LHCN-M2 (cell line): ENCODE measurements around the gene PLIN3. TPM values are rescaled to one million over a fixed set of nuclear protein-coding genes. Genes with fewer than 3 reads are reported as not detected.
"Not testable (repeated sequence)": the region's sequence is repeated elsewhere in the genome, so short reads cannot be mapped to it uniquely, and the experiment has no call there.

Experiments
- DNase-seq: peaks from one replicate; pipeline ENCODE4 v3.0.0-alpha.2; 2012; ENCODE audit warnings: low read depth
- total RNA-seq: library from RNA; depleted of rRNA; stranded (reverse); fragments of >200 nt; gene quantifications from 2 replicates; pipeline ENCODE4 v1.2.3, GENCODE V29; 2014

PLIN3 gene
- total RNA-seq, 1 experiment from 2014 or later, result 379 TPM

DNA sequence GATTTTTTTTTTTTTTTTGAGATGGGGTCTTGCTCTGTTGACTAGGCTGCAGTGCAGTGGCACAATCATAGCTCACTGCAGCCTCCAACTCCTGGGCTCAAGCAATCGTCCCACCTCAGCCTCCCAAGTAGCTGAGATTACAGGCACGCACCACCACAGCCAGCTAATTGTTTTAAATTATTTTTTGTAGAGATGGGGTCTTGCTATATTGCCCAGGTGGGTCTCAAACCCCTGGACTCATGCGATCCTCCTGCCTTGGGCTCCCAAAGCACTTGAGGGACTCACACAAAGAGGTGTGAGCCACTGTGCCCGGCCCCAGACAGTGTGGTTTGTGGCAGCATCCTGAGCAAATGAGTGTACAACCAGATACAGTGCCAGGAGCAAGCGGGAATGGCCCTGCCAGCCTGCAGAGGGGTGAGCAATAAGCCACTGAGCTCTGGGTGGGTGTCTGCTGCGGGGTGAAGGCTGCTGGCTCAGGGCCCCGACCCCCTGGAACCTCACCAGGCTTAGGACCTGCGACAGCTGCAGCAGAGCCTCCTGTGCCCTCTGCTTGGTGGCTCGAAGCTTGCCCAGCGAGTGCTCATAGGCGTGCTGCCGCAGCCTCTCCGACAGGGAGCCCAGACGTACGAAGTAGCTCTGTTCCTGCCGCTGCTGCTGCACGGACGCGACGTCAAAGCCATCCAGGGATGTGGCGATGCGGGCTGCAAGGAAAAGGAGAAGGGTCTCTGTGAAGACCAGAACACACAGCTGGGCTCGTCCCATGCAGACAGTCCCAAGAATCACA lies 20.1 kb downstream of the PLIN3 start:
- peak; percentile 60 for DNase-seq

DNA sequence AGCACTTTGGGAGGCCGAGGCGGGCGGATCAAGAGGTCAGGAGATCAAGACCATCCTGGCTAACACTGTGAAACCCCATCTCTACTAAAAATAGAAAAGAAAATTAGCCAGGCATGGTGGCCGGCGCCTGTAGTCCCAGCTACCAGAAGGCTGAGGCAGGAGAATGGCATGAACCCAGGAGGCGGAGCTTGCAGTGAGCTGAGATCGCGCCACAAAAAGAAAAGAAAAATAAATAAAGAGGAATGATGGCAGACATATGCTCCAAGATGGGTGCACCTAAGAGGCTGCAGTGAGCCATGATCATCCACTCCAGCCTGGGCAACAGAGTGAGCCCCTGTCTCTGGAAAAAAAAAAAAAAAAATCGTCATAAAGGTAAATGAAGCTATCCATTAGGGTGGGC lies 21.5 kb downstream of the PLIN3 start:
- peak; percentile 69 for DNase-seq

DNA sequence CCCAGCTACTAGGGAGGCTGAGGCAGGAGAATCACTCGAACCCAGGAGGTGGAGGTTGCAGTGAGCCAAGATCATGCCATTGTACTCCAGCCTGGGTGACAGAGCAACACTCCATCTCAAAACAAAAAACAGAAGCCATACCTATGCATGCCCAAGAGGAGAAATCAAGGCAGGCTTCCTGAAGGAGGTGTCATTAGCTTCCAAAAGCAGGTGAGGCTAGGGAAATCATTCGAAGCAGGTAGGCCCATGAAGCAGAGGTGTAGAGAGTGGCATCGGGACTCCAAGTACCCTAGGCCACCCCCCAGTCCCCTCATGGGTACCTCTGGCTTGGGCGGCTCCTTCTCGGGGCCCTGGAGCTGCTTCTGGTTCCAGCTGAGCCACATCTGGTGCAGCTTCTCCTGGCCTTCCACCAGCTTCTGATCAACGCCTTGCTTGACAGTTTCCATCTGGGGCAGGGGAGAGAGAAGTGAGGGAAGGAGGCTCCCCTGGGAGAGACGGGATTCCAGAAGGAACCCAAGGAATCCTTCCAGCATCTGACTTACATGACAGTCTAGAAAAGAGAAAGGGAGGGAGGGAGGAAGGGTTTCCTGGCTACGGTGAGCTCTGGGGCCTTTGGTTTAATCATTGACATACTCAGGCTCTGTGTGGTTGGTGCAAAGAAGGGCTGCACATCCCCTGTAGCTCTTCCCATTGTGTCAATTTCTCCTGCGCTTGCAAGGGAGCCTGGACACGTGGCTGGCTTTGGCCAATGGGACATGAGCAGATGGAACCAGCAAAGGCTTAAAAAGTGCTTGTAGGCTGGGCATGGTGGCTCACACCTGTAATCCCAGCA lies 22.9 kb downstream of the PLIN3 start:
- no peak for DNase-seq

DNA sequence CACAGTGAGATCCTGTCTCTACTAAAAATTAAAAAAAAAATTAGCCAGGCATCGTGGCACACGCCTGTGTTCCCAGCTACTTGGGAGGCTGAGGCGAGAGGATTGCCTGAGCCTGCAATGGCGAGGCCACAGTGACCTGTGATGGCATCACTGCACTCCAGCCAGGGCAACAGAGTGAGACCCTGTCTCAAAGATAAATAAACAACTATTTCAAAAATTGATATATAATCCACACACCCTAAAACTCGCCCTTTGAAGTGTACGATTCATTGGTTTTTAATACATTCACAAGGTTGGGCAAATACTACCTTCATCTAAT lies 23.9 kb downstream of the PLIN3 start:
- DNase-seq, result no peak

DNA sequence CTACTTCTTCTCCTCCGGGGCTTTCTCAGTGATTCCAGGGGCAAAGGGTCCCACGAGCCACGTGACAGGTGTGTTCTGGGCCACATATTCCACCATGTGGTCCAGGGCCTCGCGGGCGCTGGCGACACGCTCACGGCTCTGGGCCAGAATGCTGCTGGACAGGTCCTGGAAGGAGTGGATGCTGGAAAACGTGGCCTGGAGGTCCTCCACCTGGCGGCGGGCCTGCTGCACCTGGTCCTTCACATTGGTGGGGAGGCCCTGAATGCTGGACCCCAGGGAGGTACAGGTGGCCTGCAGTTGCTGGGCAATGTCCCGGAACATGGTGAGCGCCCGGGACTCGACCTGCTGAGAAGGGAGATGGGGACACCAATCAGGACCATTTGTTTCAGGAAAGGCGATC lies 28.3 kb downstream of the PLIN3 start:
- DNase-seq, result no peak

DNA sequence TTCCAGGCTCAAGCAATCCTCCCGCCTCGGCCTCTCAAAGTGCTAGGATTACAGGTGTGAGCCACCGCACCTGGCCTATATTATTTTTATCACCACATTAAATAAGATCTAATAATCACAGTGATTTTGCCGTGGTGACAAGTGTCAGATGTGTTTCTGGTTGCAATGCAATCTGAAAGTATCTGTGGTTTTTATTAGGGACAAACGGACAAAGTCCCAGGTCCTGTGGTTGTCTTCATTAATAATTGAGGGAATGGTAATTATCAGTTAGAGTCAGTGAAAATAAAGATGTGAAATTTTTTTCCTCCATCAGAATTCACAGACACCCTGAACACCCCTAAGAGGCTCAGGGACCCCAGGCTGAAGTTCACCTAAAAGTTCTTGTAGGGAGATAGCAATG lies 34.7 kb downstream of the PLIN3 start:
- DNase-seq, result no peak

DNA sequence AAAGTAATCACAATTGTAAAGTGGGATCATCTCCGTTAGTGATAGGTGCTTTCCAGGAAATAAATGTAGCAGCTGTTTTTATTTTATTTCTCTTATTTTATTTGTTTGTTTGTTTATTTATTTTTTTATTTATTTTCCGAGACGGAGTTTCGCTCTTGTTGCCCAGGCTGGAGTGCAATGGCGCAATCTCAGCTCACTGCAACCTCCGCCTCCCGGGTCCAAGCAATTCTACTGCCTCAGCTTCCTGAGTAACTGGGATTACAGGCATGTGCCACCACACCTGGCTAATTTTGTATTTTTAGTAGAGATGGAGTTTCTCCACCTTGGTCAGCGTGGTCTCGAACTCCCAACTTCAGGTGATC lies 35.5 kb downstream of the PLIN3 start:
- DNase-seq, result not testable (repeated sequence)

DNA sequence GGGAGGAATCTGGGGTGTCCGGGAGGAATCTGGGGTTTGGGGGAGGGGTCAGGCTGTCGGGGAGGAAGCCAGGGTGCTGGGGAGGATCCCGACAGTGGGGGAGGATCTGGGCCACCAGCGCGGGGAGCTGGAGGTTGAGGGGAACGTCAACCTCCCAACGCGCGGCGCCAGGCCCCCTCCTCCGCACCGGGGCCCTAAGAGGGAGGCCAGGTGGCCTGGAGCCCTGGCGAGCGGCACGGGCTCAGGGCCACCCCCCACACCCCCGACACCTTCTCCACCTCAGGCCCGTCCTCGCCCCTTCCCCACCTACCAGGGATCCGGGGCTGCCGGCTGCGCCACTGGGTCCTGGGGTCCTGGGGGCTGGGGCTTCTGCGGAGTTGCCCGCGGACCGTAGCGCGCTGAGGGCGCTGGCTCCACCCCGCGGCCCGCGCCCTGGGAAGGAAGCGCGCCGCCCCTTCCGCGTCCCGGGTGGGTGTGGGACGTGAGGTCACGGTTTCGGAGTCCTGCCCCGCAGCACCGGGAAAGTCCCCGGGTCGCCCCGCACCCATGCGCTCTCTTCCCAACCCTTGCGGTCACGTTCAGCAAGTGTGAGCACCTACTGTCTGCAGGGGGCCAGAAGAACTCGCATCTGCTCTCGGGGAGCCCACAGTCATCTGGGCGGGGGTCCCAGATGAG lies 36.0 kb downstream of the PLIN3 start, which contains the start of gene TICAM1:
Gene TICAM1, minus strand, starts transcription at position 409 of the 675 bp plus-strand sequence. CDS start 13,335 bp downstream, outside the sequence.
- DNase-seq, result peak; percentile 30

DNA sequence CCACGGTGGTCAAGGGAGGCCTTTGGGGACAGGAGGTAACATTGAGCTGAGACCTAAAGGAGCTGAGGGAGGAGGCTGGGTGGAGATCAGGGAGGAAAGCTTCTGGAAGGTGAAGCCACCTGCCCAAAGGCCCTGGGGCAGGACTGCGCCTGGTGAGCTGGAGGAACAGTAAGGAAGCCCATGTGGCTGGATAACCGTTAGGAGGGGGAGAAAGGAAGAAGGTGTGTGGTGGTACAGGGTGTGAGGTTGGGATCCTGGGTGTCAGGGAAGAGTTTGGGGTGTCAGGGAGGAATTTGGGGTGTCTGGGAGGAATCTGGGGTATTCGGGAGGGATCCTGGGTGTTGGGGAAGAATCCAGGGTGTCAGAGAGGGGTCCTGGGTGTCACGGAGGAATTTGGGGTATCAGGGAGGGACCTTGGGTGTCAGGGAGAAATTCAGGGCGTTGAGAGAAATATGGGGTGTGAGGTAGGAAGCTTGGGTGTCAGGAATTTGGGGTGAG lies 36.6 kb downstream of the PLIN3 start:
- no peak for DNase-seq

DNA sequence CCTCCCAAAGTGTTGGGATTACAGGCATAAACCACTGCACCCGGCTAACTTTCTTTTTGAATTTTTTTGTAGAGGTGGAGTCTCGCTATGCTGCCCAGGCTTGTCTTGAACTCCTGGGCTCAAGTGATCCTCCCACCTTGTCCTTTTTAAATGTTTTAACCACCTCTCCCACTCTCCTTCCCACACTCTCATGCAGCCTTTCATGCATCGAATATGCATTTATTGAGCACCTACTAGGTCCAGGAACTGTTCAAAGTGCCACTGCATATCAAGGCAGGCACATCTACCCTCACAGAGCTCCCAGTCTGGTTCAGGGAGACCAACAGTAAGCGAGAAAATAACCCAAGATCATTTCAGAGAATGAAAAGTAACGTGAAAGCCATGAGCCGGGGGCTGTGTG lies 37.1 kb downstream of the PLIN3 start:
- DNase-seq, result no peak

DNA sequence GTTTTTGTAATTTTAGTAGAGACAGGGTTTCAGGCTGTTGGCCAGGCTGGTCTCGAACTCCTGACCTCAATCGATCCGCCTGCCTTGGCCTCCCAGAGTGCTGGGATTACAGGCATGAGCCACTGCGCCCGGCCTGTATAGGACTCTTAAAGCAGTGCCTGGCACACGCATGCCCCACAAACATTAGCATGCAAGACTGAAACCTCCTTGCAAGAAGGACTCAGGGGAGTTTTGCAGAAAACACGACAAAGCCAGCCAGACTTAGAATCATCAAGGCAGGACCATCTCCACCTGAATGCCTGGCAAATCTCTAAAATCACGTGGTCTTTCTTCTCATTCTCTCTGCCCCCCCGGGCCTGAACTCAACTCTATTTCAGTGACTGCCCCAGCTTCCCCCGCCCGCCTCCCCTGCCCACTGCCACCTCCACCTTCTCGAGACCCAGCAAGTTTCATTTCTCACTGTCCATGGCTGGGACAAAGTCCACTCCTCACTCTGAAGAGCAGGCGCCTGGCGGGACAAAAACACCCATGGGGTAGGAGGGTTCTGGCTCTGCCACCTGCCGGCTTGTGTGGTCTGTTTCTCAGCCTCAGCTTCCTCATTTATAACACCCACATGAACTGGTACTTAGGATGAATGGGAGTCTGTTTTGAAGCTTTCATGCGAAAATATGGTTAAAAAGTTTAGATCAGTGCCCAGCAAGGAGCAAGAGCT lies 38.3 kb downstream of the PLIN3 start:
- DNase-seq, result no peak

DNA sequence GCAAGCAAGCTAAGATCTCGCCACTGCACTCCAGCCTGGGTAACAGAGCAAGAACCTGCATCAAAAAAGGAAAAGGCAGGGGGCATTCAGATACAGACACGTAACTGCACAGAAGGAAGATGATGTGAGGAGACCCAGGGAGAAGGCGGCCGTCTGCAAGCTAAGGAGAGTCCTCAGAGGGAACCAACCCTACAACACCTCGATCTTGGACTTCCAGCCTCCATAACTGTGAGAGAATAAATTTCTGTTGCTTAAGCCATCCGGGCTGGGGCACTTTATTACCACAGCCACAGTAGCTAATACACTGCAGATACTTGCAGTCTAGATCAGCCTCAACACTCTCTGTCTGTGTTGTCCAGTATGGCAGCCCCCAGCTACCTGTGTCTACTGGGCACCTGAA lies 43.9 kb downstream of the PLIN3 start:
- no peak for DNase-seq

DNA sequence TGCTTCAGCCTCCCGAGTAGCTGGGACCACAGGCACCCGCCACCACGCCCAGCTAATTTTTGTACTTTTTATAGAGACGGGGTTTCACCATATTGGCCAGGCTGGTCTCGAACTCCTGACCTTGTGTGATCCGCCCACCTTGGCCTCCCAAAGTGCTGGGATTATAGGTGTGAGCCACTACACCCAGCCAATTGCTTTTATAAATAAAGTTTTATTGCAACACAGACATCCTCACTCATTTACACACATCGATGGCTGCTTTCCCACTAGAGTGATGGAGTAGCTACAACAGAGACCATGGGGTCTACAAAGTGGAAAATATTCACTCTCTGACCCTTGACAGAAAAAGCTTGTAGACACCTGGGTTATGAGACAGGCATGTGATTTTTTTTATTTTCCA lies 45.1 kb downstream of the PLIN3 start:
- not testable (repeated sequence) for DNase-seq

DNA sequence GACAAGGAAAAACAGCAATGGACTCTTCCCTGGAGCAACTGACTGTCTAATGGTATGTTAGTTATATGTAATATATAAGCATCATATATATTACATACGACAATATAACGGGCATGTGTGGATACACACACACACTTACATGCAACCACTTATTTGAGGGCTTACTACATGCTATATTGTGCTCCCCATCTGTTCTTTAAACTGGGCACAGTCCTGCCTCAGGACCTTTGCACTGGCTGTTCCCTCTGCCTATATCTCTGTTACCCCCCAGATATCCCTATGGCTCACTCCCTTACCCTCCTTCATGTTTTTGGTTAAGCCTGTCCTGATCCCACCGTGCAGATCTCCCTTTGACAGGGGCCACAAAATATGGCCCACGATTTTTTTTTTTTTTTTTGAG lies 46.2 kb downstream of the PLIN3 start:
- no peak for DNase-seq

DNA sequence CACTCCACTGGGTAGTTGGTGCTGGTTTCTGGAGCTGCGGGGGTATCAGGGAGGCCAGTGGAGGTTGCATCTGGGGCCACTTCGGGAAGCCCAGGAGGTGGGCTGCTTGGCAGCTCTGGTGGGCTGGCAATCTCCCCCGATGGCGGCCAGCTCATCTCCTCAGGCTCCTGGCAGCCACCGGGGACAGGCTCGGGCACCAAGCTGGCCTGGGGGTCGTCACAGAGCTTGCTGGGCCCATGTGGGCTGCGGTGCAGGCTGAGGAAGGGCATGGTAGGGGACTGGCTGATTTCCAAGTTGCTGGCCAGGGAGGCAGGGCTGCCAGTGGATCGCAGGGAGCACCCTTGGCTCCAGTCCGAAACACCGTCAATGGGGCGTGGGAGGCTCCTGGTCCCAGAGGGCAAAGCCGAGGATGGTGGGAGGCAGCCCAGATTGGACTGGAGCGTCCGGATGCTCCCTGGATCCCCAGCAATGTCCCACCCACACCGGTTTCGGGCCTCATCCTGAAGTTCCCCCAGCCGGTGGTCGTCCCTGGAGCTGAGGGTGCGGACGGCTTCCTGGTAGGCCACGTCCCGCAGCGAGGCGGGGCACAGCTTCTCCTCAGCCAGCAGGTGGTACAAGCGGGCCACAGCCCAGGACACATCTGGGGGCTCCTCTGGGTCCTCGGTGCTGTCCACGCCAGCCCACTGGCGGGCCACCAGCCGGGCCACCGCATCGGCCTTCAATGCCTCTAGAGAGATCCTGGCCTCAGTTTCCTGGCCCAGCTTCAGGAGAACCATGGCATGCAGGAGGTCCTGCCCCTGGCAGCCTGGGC lies 49.8 kb downstream of the PLIN3 start:
- no peak for DNase-seq

DNA sequence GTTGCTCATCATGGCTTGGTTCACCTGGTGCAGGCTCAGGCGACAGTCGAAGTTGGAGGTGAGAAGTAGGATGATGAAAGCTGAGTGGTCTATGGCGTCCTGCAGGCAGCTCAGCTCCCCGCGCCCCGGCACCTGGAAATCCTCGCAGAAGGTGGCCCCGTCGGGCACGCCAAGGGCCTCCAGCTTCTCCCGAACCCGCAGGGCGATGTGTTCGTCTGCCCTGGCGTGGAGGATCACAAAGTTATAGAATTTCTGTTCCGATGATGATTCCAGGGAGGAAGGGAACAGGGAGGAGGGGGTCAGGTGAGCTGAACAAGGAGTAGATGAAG lies 50.6 kb downstream of the PLIN3 start:
- DNase-seq, result no peak

DNA sequence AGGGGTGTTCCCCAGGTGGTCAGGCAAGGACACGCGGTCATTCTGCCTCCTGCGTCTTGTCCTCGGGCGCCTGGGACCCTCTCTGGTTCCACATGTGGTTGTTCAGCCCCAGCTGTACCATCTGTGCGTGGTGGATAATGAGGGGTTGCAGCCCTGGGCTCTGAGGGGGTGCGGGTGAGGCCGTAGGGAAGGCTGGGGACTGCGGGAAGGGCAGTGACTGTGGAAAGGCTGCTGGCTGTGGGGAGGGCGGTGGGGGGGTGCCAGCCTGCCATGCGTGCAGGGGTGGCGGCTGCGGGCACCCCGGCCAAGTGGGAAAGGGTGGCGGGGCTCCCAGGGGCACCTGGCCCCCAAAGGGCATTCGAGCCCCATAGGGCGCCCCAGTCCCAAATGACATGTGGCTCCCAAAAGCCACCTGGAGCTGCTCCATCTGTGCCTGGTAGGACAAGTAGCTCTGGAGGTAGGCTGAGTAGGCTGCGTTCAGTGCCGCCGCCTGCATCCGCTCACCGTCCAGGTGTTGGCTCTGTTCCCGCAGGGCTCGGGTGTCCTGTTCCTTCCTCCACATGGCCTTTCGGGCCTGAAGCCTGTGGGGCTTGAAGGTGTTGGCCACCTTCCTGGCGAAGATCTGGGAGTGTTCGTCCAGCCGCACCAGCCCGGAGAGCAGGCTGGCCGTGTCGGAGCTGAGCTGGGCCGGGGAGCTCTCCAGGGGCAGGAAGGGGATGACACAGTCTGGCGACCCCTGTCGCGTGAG lies 51.1 kb downstream of the PLIN3 start:
- DNase-seq, result no peak

DNA sequence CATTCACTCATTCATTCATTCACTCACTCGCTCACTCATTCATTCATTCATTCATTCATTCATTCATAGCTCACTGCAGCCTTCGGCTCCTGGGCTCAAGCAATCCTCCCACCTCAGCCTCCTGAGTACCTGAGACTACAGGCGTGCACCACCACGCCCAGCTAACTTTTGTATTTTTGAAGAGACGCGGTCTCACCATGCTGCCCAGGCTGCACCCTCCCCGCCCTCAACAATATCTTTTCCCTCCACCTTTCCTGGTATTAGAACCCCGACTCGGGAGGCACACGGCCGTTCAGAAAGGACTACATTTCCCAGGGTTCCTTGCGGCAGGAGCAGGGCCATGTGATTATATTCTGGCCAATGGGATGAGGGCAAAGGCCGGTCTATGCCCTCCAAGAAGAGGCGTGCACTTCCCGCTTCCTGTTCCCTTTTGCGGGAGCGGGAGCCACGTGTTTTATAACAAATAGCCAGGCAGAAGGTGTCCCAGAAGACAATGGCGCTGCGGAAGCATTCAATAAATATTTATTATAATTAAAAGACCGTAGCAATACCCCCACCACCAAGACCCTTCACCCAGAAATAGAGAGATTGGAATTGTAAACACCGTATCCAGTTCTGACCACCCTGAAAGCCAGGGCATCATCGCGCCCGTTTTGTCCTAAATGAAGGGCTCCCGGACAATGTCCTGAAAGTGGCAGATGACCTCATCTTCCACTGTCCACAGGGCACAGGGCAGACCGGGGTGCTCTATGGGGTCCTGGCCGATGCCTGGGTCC lies 51.9 kb downstream of the PLIN3 start:
- peak; percentile 86 for DNase-seq
